Measurements from ENCODE around the gene CFAP61. TPM values are rescaled to one million over a fixed set of nuclear protein-coding genes. Genes with fewer than 3 reads are reported as not detected.

The CFAP61 gene
- total RNA-seq, 1 donor = not detected

- Histone ChIP-seq H3K4me1 (ENCODE audit: insufficient read depth, low read length) (no peaks in the 10 kb centered on the region), H3K27me3 (ENCODE audit: insufficient read depth, low read length) (peaks cover 62% of the 10 kb centered on the region), H3K27ac (ENCODE audit: low read depth, low read length) (no peak overlapping the region), H3K4me3 (ENCODE audit: insufficient read depth, low read length) (no peak overlapping the region), H2AFZ (ENCODE audit: low read length) (no peak overlapping the region), H3K36me3 (ENCODE audit: insufficient read depth, low read length) (no peaks in the 10 kb centered on the region), H3K4me2 (ENCODE audit: insufficient read depth, low read length) (no peak overlapping the region), H4K20me1 (ENCODE audit: insufficient read depth, low read length) (no peaks in the 10 kb centered on the region), H3K9me3 (ENCODE audit: low read depth, low read length) (no peaks in the 10 kb centered on the region), H3K79me2 (ENCODE audit: insufficient read depth, low read length) (no peaks in the 10 kb centered on the region)
- TF ChIP-seq CTCF (IDR thresholded peaks at IDR 0.05; ENCODE audit: extremely low read depth, low read depth, low read length) = no peak
- no peak for DNase-seq (ENCODE audit: insufficient read length, low spot score, missing footprints)
Observed at GRCh38 chr20:20371681-20372080, 319.3 kb downstream of the CFAP61 start.

GRCh38 chr20:20373091-20373571 is 320.8 kb downstream of the CFAP61 start:
- H3K9me3 ChIP-seq (ENCODE audit: low read depth, low read length) = no peaks in the 10 kb centered on the region
- H3K27me3 ChIP-seq (ENCODE audit: insufficient read depth, low read length) = peaks cover 58% of the 10 kb centered on the region
- no peak overlapping the region for H3K4me2 ChIP-seq (ENCODE audit: insufficient read depth, low read length)
- H3K79me2 ChIP-seq (ENCODE audit: insufficient read depth, low read length) = no peaks in the 10 kb centered on the region
- no peaks in the 10 kb centered on the region for H3K36me3 ChIP-seq (ENCODE audit: insufficient read depth, low read length)
- H3K4me1 ChIP-seq (ENCODE audit: insufficient read depth, low read length) = no peaks in the 10 kb centered on the region
- H3K4me3 ChIP-seq (ENCODE audit: insufficient read depth, low read length) = no peak overlapping the region
- no peaks in the 10 kb centered on the region for H4K20me1 ChIP-seq (ENCODE audit: insufficient read depth, low read length)
- TF ChIP-seq CTCF (IDR thresholded peaks at IDR 0.05; ENCODE audit: extremely low read depth, low read depth, low read length) = no peak
- H3K27ac ChIP-seq (ENCODE audit: low read depth, low read length) = no peak overlapping the region
- H2AFZ ChIP-seq (ENCODE audit: low read length) = no peak overlapping the region
- DNase-seq (ENCODE audit: insufficient read length, low spot score, missing footprints) = peak; percentile 87

GRCh38 chr20:20375862-20376261 is 323.5 kb downstream of the CFAP61 start:
- no peak overlapping the region for H2AFZ ChIP-seq (ENCODE audit: low read length)
- no peak overlapping the region for H3K4me2 ChIP-seq (ENCODE audit: insufficient read depth, low read length)
- no peaks in the 10 kb centered on the region for H3K4me1 ChIP-seq (ENCODE audit: insufficient read depth, low read length)
- DNase-seq (ENCODE audit: insufficient read length, low spot score, missing footprints) = peak; percentile 39
- no peak overlapping the region for H3K4me3 ChIP-seq (ENCODE audit: insufficient read depth, low read length)
- H3K79me2 ChIP-seq (ENCODE audit: insufficient read depth, low read length) = no peaks in the 10 kb centered on the region
- TF ChIP-seq CTCF (IDR thresholded peaks at IDR 0.05; ENCODE audit: extremely low read depth, low read depth, low read length) = no peak
- H3K27ac ChIP-seq (ENCODE audit: low read depth, low read length) = no peak overlapping the region
- H4K20me1 ChIP-seq (ENCODE audit: insufficient read depth, low read length) = no peaks in the 10 kb centered on the region
- no peaks in the 10 kb centered on the region for H3K36me3 ChIP-seq (ENCODE audit: insufficient read depth, low read length)
- H3K27me3 ChIP-seq (ENCODE audit: insufficient read depth, low read length) = peaks cover 37% of the 10 kb centered on the region
- H3K9me3 ChIP-seq (ENCODE audit: low read depth, low read length) = no peaks in the 10 kb centered on the region

- TF ChIP-seq CTCF (IDR thresholded peaks at IDR 0.05; ENCODE audit: extremely low read depth, low read depth, low read length) = no peak
- H3K4me1 ChIP-seq (ENCODE audit: insufficient read depth, low read length) = no peaks in the 10 kb centered on the region
- no peak for DNase-seq (ENCODE audit: insufficient read length, low spot score, missing footprints)
- H4K20me1 ChIP-seq (ENCODE audit: insufficient read depth, low read length) = no peaks in the 10 kb centered on the region
- H3K27ac ChIP-seq (ENCODE audit: low read depth, low read length) = no peak overlapping the region
- no peak overlapping the region for H3K4me2 ChIP-seq (ENCODE audit: insufficient read depth, low read length)
- H3K79me2 ChIP-seq (ENCODE audit: insufficient read depth, low read length) = no peaks in the 10 kb centered on the region
- peaks cover 3% of the 10 kb centered on the region for H3K27me3 ChIP-seq (ENCODE audit: insufficient read depth, low read length)
- H3K4me3 ChIP-seq (ENCODE audit: insufficient read depth, low read length) = no peak overlapping the region
- H3K36me3 ChIP-seq (ENCODE audit: insufficient read depth, low read length) = no peaks in the 10 kb centered on the region
- H2AFZ ChIP-seq (ENCODE audit: low read length) = no peak overlapping the region
- no peaks in the 10 kb centered on the region for H3K9me3 ChIP-seq (ENCODE audit: low read depth, low read length)
Observed at GRCh38 chr20:20386192-20386591, 333.9 kb downstream of the CFAP61 start.

Data from osteoblast (primary cell).